Activated CD8-positive, alpha-beta memory T cell treated with anti-CD3 and anti-CD28 coated beads for 36 hours (primary cell): ENCODE measurements around the gene SRF. TPM values are rescaled to one million over a fixed set of nuclear protein-coding genes. Genes with fewer than 3 reads are reported as not detected.

ENCODE experiments used
- CTCF ChIA-PET: fragments of 350-600 bp; sonication (Branson Sonifier 250); formaldehyde crosslinking; loops from one replicate; lab custom pipeline; 2021; ENCODE audit warnings: antibody characterized with exemption; lab: Charles Lee
- POLR2A ChIA-PET: fragments of 350-600 bp; sonication (Branson Sonifier 250); formaldehyde crosslinking; loops from one replicate; lab custom pipeline; 2021; ENCODE audit warnings: antibody characterized with exemption; lab: Charles Lee
- total RNA-seq, 2 experiments: library from RNA; stranded (reverse); gene quantifications; one replicate each; pipeline ENCODE4 v1.2.3, GENCODE V29; 2021

Gene SRF
- total RNA-seq, 2 experiments from 2014 or later = 52.0 to 54.2 TPM

DNA sequence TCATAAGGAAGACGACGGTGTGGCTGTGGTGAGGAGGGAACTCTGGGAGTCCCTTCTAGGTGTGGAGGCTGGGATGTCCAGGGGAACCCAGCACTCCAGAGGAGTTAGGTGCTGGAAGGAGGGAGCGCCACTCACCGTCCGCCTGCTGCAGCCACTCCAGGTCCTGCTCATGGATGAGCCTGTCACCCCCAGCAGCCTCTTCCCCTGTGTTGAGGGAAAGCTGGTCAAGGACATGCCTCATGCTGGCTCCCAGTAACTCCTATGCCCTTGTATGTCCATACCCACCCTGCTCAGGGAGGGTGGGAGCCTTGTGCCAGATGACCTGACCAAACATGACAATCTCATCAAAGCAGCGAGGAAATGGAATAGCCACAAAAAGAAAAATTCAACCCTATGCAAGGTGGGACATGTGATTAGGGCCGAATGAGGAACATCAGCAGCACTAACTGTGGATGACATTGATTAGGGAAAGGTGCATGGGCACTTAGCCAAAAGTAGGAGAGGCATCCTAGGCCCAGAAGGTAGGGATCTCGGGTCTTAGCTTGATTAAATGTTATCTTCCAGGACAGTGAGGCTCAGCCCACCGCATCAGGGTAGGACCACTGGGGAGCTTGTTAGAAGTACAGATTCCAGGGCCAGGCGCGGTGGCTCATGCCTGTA, 55.3 kb downstream of the SRF start:
- CTCF ChIA-PET = interaction anchor here (1.2 to 1.3 kb wide), 2 partner anchors 12 to 280 kb away, joined by 3 to 4 read pairs; no protein-coding TSS in a partner anchor
- POLR2A ChIA-PET = no interaction called here

DNA sequence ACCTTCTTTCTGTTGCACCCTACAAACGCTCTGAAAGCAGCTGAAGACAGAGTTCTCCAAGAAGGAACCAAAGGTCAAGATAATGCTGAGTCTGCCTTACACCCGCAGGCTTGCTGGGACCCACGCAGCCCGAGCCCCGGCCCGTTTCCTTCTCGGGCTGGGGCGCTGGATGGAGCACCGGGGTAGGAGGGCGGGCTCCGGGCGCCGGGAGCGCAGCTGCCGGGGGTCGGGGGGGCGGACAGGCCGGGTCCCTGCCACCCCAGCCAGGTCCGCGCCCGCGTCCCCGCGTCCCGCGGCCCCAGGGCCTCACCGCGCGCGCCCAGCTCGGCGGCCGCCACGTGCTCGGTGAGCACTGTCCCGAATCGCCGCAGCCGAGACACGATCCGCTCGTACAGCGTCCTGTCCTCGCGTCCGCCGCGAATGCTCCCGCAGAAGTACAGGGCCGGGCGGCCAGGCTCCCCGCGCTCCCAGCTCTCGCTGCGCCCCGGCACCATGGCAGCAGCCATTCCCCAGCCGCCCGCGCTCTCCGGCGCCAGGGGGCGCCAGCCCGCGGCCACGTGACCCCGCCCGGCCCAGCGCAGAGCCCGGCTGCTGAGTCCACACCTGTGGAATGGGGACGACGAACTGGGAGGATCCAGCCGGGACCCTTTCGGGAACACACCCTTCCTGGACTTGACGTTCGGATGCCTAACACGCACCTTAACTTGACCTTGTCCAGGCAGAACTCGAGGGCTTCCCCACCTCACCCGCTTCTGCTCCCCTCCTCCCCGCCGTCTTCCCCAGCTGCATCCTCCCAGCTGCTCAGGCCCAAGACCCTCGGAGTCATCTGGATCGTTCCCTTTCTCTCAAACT, 58.1 kb downstream of the SRF start, which contains the start of gene DNPH1:
DNPH1 (minus strand) TSS at position 531 of the 852 bp plus-strand sequence; CDS start at position 506, 25 bp downstream.
- ChIA-PET POLR2A (interaction anchor here (0.5 to 1.7 kb wide), 7 partner anchors 9 to 198 kb away, joined by 3 to 8 read pairs (median 3); partner anchors contain the start of genes ABCC10, CRIP3 and ZNF318), CTCF (interaction anchor here (0.6 to 2.2 kb wide), 19 partner anchors 9 to 241 kb away, joined by 3 to 17 read pairs (median 4); partner anchors contain the start of genes ABCC10 and CUL9)

DNA sequence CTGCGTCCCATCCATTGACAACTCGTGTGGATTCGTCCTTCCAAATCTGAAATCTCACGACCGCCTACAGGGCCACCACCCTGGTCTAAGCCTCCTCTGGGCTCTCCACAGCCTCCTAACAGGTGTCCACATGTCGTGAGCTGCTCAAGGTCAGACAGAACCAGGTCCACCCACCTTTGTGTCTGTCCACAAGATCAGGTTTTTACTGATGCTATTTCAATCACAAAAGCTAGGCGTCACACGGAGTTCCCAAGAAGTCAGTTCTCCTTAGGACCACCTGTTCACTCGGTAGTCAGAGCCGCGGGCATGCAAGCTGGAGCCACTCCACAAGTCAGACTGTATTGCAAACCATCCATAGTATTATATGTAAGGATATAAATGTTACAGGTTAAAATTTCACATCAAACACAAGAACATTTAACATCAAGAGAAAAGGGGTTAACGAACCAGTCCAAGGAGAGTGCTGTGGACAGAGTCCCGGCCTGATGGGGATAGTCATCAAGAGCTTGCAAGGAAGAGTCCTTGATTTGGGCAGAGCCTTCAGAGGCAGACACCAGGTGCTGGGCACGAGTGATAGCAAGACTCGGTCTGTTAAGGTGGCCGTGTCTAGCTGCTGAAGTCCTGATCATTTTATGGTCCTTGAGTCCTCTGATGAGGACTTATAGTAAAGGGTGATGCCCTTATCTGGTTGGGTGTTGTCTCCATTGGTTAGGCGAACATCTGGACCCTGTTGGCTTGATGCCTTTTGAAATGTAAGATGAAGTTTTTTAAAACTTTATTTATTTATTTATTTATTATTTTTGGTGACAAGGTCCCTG, 58.9 kb downstream of the SRF start:
- ChIA-PET CTCF (interaction anchor here (1.0 to 2.2 kb wide), 11 partner anchors 8 to 242 kb away, joined by 3 to 17 read pairs (median 5); no protein-coding TSS in a partner anchor), POLR2A (interaction anchor here (0.5 to 1.7 kb wide), 6 partner anchors 17 to 197 kb away, joined by 3 to 8 read pairs (median 3); partner anchors contain the start of genes ABCC10, CRIP3 and ZNF318)

DNA sequence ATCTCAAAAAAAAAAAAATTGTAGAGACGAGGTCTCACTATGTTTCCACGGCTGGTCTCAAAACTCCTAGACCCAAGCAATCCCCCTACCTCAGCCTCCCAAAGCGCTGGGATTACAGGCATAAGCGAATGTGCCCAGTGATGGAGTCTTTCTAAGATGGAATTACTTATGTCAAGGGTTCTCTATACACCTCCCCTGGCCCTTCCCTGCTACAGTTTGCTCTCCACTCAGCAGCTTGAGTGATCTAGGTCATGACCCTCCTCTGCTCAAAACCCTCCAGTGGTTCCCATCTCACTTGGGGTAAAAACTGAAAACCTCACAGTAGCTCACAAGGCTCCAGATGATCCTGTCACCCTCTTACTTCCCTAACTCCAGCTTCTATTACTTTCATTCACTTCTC, 60.0 kb downstream of the SRF start:
- ChIA-PET CTCF (interaction anchor here (0.8 kb wide), 1 partner anchor 279 kb away, joined by 3 read pairs; the partner anchor contains the start of gene LRRC73), POLR2A (no interaction called here)

Other genes starting within 250 kb of the SRF start
- 10 to 100 TPM; 48.8 to 50.2 TPM for gene CNPY3, start 241.8 kb upstream of the SRF start, total RNA-seq
- gene GNMT, start 210.5 kb upstream of the SRF start, total RNA-seq = under 1 TPM; 0.23 to 0.59 TPM
- gene PEX6, start 192.1 kb upstream of the SRF start, total RNA-seq = 10 to 100 TPM; 18.9 to 19.4 TPM
- gene PPP2R5D, start 186.7 kb upstream of the SRF start, total RNA-seq = 10 to 100 TPM; 50.3 to 52.1 TPM
- 100 to 1,000 TPM; 105 to 109 TPM for gene MEA1, start 157.3 kb upstream of the SRF start, total RNA-seq
- gene KLHDC3, start 157.0 kb upstream of the SRF start, total RNA-seq = 10 to 100 TPM; 71.1 to 71.4 TPM
- gene RRP36, start 149.6 kb upstream of the SRF start, total RNA-seq = 100 to 1,000 TPM; 101 to 103 TPM
- gene CUL7, start 117.4 kb upstream of the SRF start, total RNA-seq = 10 to 100 TPM; 11.6 to 11.7 TPM
- gene MRPL2, start 111.8 kb upstream of the SRF start, total RNA-seq = 100 to 1,000 TPM in 1 of 2 experiments, 10 to 100 TPM in 1; 97.2 to 108 TPM
- 1 to 10 TPM; 7.4 to 8.2 TPM for gene KLC4, start 111.6 kb upstream of the SRF start, total RNA-seq
- 1 to 10 TPM; 1.2 to 1.6 TPM for gene PTK7, start 95.0 kb upstream of the SRF start, total RNA-seq
- 10 to 100 TPM; 32.9 to 34.9 TPM for gene CUL9, start 10.9 kb downstream of the SRF start, total RNA-seq
- gene DNPH1, start 58.2 kb downstream of the SRF start, total RNA-seq = 10 to 100 TPM; 66.1 to 68.2 TPM
- under 1 TPM; 0.65 to 0.67 TPM for gene TTBK1, start 72.2 kb downstream of the SRF start, total RNA-seq
- not detected for gene SLC22A7, start 127.0 kb downstream of the SRF start, total RNA-seq
- gene CRIP3, start 137.6 kb downstream of the SRF start, total RNA-seq = 1 to 10 TPM in 1 of 2 experiments, under 1 TPM in 1; 0.88 to 1.2 TPM
- 10 to 100 TPM; 10.6 to 11.2 TPM for gene ZNF318, start 198.4 kb downstream of the SRF start, total RNA-seq